Keratinocyte (primary cell): ENCODE measurements around the gene TSPAN11. TPM values are rescaled to one million over a fixed set of nuclear protein-coding genes. Genes with fewer than 3 reads are reported as not detected.

Source experiments
- DNase-seq: peaks from one replicate; pipeline ENCODE4 v3.0.0-alpha.2; 2011; ENCODE audit warnings: low read depth, missing footprints, low spot score
- FAIRE-seq: peaks from 2 replicates; lab custom pipeline; 2011; peaks lifted over from hg19 to GRCh38; lab: Jason Lieb, UNC
- H2AFZ ChIP-seq: 2 replicates; pipeline ENCODE4 v1.6.0; 2012; ENCODE audit warnings: low read length, control low read depth, inconsistent platforms; ENCODE audit not compliant: control insufficient read depth
- H3K27ac ChIP-seq: 2 replicates; pipeline ENCODE4 v1.5.1; 2011; ENCODE audit warnings: low read length; ENCODE audit not compliant: control insufficient read depth, insufficient read depth
- H3K27me3 ChIP-seq: 3 replicates; pipeline ENCODE4 v1.6.0; 2011; ENCODE audit warnings: low read length; ENCODE audit not compliant: control insufficient read depth, insufficient read depth; ENCODE audit errors: extremely low read depth
- H3K36me3 ChIP-seq, 2 experiments: 2 replicates in 1 of 2; 3 replicates in 1 of 2; pipeline ENCODE4 v1.5.1; 2011; ENCODE audit warnings: low read length in 2 of 2, mild to moderate bottlenecking in 1 of 2; ENCODE audit not compliant: control insufficient read depth in 2 of 2, insufficient read depth in 2 of 2; ENCODE audit errors: extremely low read depth in 1 of 2
- H3K4me1 ChIP-seq: 3 replicates; pipeline ENCODE4 v1.5.1; 2011; ENCODE audit warnings: low read length; ENCODE audit not compliant: control insufficient read depth, insufficient read depth; ENCODE audit errors: extremely low read depth
- H3K4me2 ChIP-seq: 3 replicates; pipeline ENCODE4 v1.6.0; 2011; ENCODE audit warnings: low read depth, low read length; ENCODE audit not compliant: control insufficient read depth, insufficient read depth; ENCODE audit errors: extremely low read depth
- H3K4me3 ChIP-seq, 3 experiments: fragments of 200-600 bp in 1 of 3; sonication (generic) in 1 of 3; 2 replicates in 2 of 3; 3 replicates in 1 of 3; pipeline ENCODE4 v1.5.1; 2011 to 2016; ENCODE audit warnings: low read length in 3 of 3, mild to moderate bottlenecking in 3 of 3, control low read depth in 2 of 3, inconsistent platforms in 1 of 3, low read depth in 1 of 3, mixed read lengths in 1 of 3, mixed run types in 1 of 3, moderate library complexity in 1 of 3; ENCODE audit not compliant: control insufficient read depth in 2 of 3, insufficient read depth in 2 of 3; ENCODE audit errors: extremely low read depth in 1 of 3
- H3K79me2 ChIP-seq: 2 replicates; pipeline ENCODE4 v1.6.0; 2012; ENCODE audit warnings: low read length; ENCODE audit not compliant: control insufficient read depth, insufficient read depth
- H3K9ac ChIP-seq: 3 replicates; pipeline ENCODE4 v1.6.0; 2011; ENCODE audit warnings: low read length; ENCODE audit not compliant: control insufficient read depth, insufficient read depth; ENCODE audit errors: extremely low read depth
- H3K9me1 ChIP-seq: 3 replicates; pipeline ENCODE4 v1.6.0; 2011; ENCODE audit warnings: low read length; ENCODE audit not compliant: control insufficient read depth, insufficient read depth; ENCODE audit errors: extremely low read depth
- H3K9me3 ChIP-seq: 2 replicates; pipeline ENCODE4 v1.5.1; 2012; ENCODE audit warnings: low read depth, low read length; ENCODE audit not compliant: control insufficient read depth
- H4K20me1 ChIP-seq: 3 replicates; pipeline ENCODE4 v1.6.0; 2011; ENCODE audit warnings: low read length; ENCODE audit not compliant: control insufficient read depth, insufficient read depth; ENCODE audit errors: extremely low read depth
- CTCF ChIP-seq, 3 experiments: IDR thresholded peaks in 1 of 3; conservative IDR thresholded peaks in 1 of 3; optimal IDR thresholded peaks in 1 of 3; 2 replicates in 2 of 3; 3 replicates in 1 of 3; pipeline versions ENCODE3 to v1.5.1; 2011; ENCODE audit warnings: low read length in 3 of 3, mild to moderate bottlenecking in 3 of 3, moderate library complexity in 2 of 3, control low read depth in 1 of 3, inconsistent platforms in 1 of 3; ENCODE audit not compliant: insufficient read depth in 2 of 3; ENCODE audit errors: extremely low read depth in 1 of 3
- EZH2 ChIP-seq: IDR thresholded peaks from one replicate; pipeline ENCODE4 v1.6.1; 2012; ENCODE audit warnings: inconsistent platforms, mild to moderate bottlenecking, low read length, moderate library complexity
- dilution Hi-C: fragments of 300-500 bp; cut with MboI; formaldehyde crosslinking; loops from one replicate; pipeline ENCODE4 v1.7.0; 2020; ENCODE audit warnings: low sequenced_read_pairs; ENCODE audit not compliant: extremely low pct_ligation_motif_present
- polyA plus RNA-seq, 5 experiments: library from polyadenylated mRNA; depleted of rRNA in 3 of 5; stranded (reverse) in 3 of 5; stranded (forward) in 1 of 5; unstranded in 1 of 5; fragments of >200 nt; gene quantifications; 1 replicate in 1 of 5; 2 replicates in 3 of 5; 3 replicates in 1 of 5; pipeline versions ENCODE4 v1.2.1 to v1.2.3, GENCODE V29; 2011 to 2012; ENCODE audit warnings: missing spikeins in 2 of 5, low read depth in 1 of 5, low replicate concordance in 1 of 5

TSPAN11 gene
- polyA plus RNA-seq, 1 donor (not counting 4 experiments of a cell fraction or from before 2014, with no cell fraction given): not detected

GRCh38 chr12:30980955-30981662 lies 54.6 kb downstream of the TSPAN11 start:
- Histone ChIP-seq H3K9me1 (no peaks in the 10 kb centered on the region), H2AFZ (no peak overlapping the region), H3K9ac (no peak overlapping the region), H3K79me2 (no peaks in the 10 kb centered on the region), H4K20me1 (no peaks in the 10 kb centered on the region), H3K36me3 (no peaks in the 10 kb centered on the region), H3K9me3 (no peaks in the 10 kb centered on the region), H3K27me3 (no peaks in the 10 kb centered on the region), H3K4me2 (no peak overlapping the region), H3K27ac (no peak overlapping the region), H3K4me1 (no peaks in the 10 kb centered on the region), H3K4me3 (no peak overlapping the region)
- TF ChIP-seq EZH2 (no peak), CTCF (optimal IDR thresholded peaks at IDR 0.05 in 1 of 3, IDR thresholded peaks at IDR 0.05 in 1 of 3, conservative IDR thresholded peaks at IDR 0.05 in 1 of 3; ENCODE audit: extremely low read depth in 1 of 3, insufficient read depth in 2 of 3, low read length in 3 of 3) (no peak)
- dilution Hi-C loops: no loop called here
- no peak for FAIRE-seq
- DNase-seq: no peak

- Histone ChIP-seq H3K79me2 (no peaks in the 10 kb centered on the region), H2AFZ (no peak overlapping the region), H3K36me3 (no peaks in the 10 kb centered on the region), H3K9ac (no peak overlapping the region), H3K9me1 (no peaks in the 10 kb centered on the region), H4K20me1 (no peaks in the 10 kb centered on the region), H3K27me3 (no peaks in the 10 kb centered on the region), H3K4me1 (no peaks in the 10 kb centered on the region), H3K4me2 (no peak overlapping the region), H3K27ac (no peak overlapping the region), H3K9me3 (no peaks in the 10 kb centered on the region), H3K4me3 (no peak overlapping the region)
- TF ChIP-seq EZH2: no peak
- no peak for TF ChIP-seq CTCF (optimal IDR thresholded peaks at IDR 0.05 in 1 of 3, IDR thresholded peaks at IDR 0.05 in 1 of 3, conservative IDR thresholded peaks at IDR 0.05 in 1 of 3; ENCODE audit: extremely low read depth in 1 of 3, insufficient read depth in 2 of 3, low read length in 3 of 3)
- FAIRE-seq (no peak), DNase-seq (no peak)
- dilution Hi-C loops: no loop called here
Measured at GRCh38 chr12:30982413-30982812, 55.9 kb downstream of the TSPAN11 start.
